Ectodermal cell (in vitro differentiated cells): ENCODE results near the gene MRPS34. TPM values are rescaled to one million over a fixed set of nuclear protein-coding genes. Genes with fewer than 3 reads are reported as not detected.

Experiments used
- H3K27ac ChIP-seq: 2 replicates; pipeline ENCODE4 v1.7.0; 2013; ENCODE audit warnings: mild to moderate bottlenecking, low read depth, low read length; ENCODE audit not compliant: insufficient read depth, poor library complexity, severe bottlenecking
- H3K27me3 ChIP-seq: 2 replicates; pipeline ENCODE4 v1.7.0; 2013; ENCODE audit warnings: mild to moderate bottlenecking, low read length; ENCODE audit not compliant: insufficient read depth, control insufficient read depth, poor library complexity, severe bottlenecking
- H3K36me3 ChIP-seq: one replicate; pipeline ENCODE4 v1.7.0; 2013; ENCODE audit warnings: low read length; ENCODE audit not compliant: control insufficient read depth, insufficient read depth
- H3K4me1 ChIP-seq: one replicate; pipeline ENCODE4 v1.7.0; 2013; ENCODE audit warnings: low read length; ENCODE audit not compliant: control insufficient read depth, insufficient read depth
- H3K4me3 ChIP-seq: 2 replicates; pipeline ENCODE4 v1.7.0; 2013; ENCODE audit warnings: low read depth, low read length, control low read depth; ENCODE audit not compliant: insufficient read depth
- H3K9me3 ChIP-seq: 2 replicates; pipeline ENCODE4 v1.7.0; 2013; ENCODE audit warnings: mild to moderate bottlenecking, low read length, moderate library complexity; ENCODE audit not compliant: control insufficient read depth
- WGBS, 2 experiments: methylation state at CpG; one replicate each; pipeline ENCODE4 v1.1.7; 2013; ENCODE audit warnings: missing lambda C conversion rate in 2 of 2; 5-methylcytosine and 5-hydroxymethylcytosine counted together
- polyA plus RNA-seq, 4 experiments: library from polyadenylated mRNA; stranded (reverse); fragments of 50-300 nt; gene quantifications; one replicate each; pipeline ENCODE4 v1.2.3, GENCODE V29; 2013

The MRPS34 gene
- polyA plus RNA-seq (2013, experiment 1 of 4) = 110 TPM
- polyA plus RNA-seq (2013, experiment 2 of 4) = 117 TPM
- polyA plus RNA-seq (2013, experiment 3 of 4) = 87.1 TPM
- 102 TPM for polyA plus RNA-seq (2013, experiment 4 of 4)

DNA sequence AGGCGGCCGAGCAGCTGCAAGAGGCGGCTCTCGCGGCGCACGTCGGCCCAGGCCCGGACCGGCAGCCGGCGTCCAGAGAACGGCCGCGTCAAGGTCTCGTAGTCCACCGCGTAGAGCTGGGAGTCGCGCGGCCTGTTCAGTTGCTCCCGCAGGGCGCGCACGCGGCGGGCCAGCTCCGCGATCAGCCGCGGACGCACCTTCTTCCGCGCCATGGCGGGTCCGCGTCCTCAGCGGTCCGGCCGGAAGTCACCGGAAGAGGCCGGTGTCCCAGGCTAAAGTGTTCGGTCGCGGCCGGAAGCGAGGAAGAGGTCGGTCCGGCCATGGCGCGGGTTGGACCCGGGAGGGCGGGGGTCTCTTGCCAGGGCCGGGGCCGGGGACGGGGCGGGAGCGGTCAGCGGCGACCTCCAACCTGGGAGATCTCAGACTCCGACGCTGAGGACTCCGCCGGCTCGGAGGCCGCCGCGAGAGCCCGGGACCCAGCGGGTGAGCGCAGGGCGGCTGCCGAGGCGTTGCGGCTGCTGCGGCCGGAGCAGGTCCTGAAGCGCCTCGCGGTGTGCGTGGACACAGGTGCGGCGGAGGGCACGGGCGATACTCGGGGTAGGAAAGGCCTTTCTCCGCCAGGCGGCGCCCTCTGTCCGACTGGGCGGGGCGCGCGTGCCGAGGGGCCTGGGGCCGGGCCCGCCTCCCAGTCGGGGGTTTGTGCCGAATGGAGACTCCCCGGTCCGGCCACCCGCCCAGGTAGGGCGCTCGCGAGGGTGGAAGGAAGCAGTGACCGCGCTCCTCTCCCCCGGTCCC lies at the start of gene MRPS34:
Gene MRPS34, minus strand, starts transcription at position 227 of the 795 bp plus-strand sequence. Its CDS starts 15 bp downstream, at position 212.
- Histone ChIP-seq H3K9me3 (no peaks in the 10 kb centered on the region), H3K27ac (peak within 1 kb of the TSS; percentile 84), H3K36me3 (peaks cover 16% of the 10 kb centered on the region), H3K27me3 (no peaks in the 10 kb centered on the region), H3K4me1 (peaks cover 14% of the 10 kb centered on the region), H3K4me3 (peak within 1 kb of the TSS; percentile 71)
- WGBS, 2 experiments = 0% methylated on average over 108 of the region's 108 CpGs

DNA sequence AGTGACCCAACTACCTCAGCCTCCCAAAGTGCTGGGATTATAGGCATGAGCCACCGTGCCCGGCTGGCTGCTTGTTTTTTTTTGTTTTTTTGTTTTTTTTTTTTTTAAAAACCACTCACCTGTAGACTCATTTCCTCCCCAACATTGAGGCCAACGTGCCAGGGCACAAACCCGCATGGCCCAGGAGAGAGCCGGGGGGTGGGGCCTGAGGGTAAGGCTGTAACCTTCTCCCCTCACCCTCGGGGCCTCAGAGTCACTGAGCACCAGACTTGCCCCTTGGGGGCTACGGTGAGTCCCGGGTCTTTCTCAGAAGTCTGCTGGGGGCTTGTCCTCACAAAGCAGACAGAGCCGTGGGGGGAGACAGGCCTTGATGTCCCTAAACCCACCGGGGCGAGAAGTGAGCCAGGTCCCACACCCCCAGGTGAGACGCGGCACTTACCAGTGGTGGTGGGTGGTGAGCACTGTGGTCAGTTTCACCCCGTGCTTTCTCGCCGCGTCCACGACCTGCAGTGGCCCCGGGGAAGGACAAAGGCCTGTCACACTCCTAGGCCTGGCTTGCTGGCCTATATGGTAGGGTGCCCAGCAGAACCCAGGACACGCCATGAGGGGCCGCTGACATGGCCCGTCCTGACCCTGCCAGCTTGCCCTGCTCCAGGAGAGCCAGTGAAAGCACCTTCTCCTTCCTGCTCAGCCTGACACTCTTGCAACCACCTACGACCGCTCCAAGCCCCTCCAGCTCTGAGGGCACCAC lies 49.1 kb upstream of the MRPS34 start:
- H3K4me1 ChIP-seq = peaks cover 7% of the 10 kb centered on the region
- H3K9me3 ChIP-seq = no peaks in the 10 kb centered on the region
- 95 to 96% methylated on average over 22 to 24 of the region's 24 CpGs for WGBS, 2 experiments
- no peak overlapping the region for H3K4me3 ChIP-seq
- H3K27me3 ChIP-seq = peaks cover 6% of the 10 kb centered on the region
- H3K27ac ChIP-seq = no peak overlapping the region
- no peaks in the 10 kb centered on the region for H3K36me3 ChIP-seq

DNA sequence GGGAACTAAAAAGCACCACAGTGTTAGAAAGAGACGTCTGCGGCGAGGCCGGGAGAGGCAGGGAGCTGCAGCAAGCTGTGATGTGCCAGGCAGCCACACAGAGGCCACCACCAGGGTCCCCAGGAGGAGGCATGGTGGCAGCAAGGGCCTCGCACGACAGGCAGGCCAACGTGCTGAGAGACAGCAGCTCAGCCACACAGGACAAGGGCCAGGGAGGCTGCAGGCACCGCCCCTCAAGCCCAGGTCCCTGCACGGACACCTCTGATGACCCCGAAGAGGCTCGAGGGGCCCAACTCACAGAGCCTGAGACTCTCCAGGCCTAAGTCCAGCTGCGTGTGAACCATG lies 48.0 kb upstream of the MRPS34 start:
- peaks cover 7% of the 10 kb centered on the region for H3K4me1 ChIP-seq
- H3K36me3 ChIP-seq = no peaks in the 10 kb centered on the region
- H3K9me3 ChIP-seq = no peaks in the 10 kb centered on the region
- H3K27me3 ChIP-seq = peaks cover 6% of the 10 kb centered on the region
- no peak overlapping the region for H3K27ac ChIP-seq
- WGBS, 2 experiments = 93 to 96% methylated on average over 12 of the region's 12 CpGs
- H3K4me3 ChIP-seq = no peak overlapping the region

DNA sequence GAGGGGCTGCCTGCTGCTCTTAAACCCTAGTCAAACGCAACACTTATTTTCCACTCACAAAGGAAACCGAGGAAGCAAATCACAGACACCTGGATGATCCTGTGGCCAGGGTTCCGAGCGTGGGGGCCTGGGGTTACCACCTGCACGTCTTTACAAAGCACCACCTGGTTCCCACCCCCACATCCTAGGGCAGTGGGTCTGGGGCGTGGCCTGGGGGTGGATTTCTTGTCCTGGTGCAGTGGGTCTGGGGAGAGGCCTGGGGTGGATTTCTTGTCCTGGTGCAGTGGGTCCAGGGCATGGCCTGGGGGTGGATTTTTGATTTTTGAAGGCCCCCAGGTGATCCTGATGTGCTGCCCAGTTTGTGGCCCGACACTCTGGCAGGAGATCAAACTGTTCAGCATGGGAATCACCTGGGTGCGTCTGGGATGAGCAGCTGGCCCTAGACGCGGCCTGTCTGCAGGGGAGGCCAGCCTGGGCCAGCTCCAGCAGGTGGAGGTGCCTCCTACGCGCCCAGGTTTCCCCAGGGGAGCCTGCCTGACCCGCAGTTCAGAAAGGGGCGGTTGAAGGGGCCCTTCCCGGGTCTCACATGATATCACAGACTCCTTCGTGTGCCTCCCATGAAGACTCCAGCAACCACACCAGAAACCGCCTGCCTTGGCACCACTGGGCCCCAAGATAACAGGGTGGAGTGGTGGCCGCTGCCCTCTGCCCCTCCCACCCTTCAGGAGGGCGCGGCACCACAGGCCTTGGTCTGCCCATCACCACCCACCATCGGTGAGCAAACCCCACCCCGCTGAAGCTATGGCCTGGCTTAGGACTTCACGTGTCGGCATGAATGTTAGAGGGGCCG lies 47.4 kb upstream of the MRPS34 start:
- peaks cover 1% of the 10 kb centered on the region for H3K4me1 ChIP-seq
- H3K9me3 ChIP-seq = no peaks in the 10 kb centered on the region
- H3K36me3 ChIP-seq = no peaks in the 10 kb centered on the region
- H3K27me3 ChIP-seq = no peaks in the 10 kb centered on the region
- 93 to 95% methylated on average over 25 of the region's 25 CpGs for WGBS, 2 experiments
- H3K27ac ChIP-seq = no peak overlapping the region
- no peak overlapping the region for H3K4me3 ChIP-seq

DNA sequence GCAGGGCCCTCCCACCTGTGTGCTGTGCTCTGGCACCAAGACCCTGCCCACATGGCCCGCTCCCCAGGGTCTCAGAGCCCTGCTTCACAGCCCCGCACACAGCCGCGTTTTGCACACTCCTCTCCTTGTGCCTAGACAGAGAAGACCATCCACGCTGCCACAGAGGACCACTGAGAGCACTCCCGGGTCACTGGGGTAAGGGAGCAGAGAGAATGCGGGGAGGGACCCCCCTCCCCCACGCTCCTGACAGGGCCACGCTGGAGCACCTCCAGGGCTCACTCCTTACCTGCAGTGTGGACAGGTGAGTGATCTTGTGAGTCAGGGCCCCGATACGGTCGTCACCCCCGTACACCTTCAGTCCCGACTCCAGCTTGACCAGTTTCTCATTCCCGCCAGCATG lies 46.7 kb upstream of the MRPS34 start:
- Histone ChIP-seq H3K9me3 (no peaks in the 10 kb centered on the region), H3K4me1 (no peaks in the 10 kb centered on the region), H3K27me3 (no peaks in the 10 kb centered on the region), H3K36me3 (no peaks in the 10 kb centered on the region), H3K4me3 (no peak overlapping the region), H3K27ac (no peak overlapping the region)
- WGBS, 2 experiments = 95% methylated on average over 15 of the region's 15 CpGs

DNA sequence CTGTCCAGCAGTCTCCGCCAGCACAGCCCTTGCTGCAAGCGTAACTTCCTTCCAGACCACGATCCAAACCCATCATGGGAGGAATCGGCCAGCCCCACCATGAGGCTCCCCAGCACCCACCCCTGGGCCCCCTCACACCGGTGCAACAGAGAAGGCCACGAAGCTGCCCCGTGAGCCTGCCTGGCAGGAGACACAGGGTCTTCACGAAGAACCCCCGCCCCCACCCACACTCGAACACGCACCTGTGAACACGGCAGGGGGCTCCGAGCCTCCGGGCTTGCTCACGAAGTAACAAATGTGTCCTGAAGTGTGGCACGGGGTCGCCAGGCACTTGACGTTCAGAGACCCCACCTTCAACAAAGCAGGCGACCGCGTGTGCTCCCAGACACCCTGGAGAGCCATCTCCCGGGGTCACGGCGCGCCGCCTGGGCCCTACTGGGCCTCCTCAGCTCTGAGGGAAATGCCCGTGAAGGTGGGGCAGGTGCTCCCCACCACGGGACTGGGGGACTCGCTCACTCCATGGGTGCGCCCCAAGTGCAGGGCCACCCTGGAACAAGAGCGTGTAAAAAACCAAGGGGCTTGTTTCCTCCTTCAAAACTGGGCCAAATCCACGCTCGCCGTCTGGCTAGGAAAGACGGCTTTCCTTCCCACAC lies 46.1 kb upstream of the MRPS34 start:
- no peaks in the 10 kb centered on the region for H3K9me3 ChIP-seq
- no peaks in the 10 kb centered on the region for H3K4me1 ChIP-seq
- H3K27me3 ChIP-seq = no peaks in the 10 kb centered on the region
- WGBS, 2 experiments = 95% methylated on average over 35 of the region's 35 CpGs
- no peak overlapping the region for H3K27ac ChIP-seq
- no peaks in the 10 kb centered on the region for H3K36me3 ChIP-seq
- no peak overlapping the region for H3K4me3 ChIP-seq

DNA sequence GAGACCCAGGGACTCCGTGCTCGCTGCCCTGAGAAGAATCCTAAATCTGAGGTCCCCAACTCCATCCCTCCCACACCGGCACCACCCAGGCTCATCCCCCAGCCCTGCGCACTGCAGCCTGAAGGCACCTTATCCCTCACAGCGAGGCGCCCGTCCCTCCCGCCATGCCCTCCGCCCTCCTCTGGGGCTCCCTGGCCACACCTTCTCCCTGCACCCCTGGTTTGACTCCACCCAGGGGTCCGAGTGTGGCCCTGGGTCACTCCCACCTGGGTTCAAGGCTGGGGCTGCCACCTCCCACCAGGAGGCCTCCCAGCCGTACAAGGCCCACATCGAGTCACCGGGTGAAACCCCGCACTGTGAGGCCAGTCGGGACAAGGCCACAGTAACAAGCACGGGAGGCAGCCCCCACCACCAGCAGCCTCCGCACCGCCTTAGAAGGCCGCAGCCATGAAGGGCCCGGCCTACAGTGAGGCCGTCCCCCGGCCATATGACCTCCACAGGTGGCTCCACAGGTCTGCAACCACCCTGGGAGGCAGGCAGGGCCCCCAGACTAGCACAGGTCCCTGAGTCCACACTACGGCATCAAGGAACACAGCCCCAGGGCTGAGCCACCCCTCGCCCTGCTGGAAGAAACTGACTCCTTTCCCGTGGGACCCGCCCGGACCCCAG lies 45.4 kb upstream of the MRPS34 start:
- Histone ChIP-seq H3K4me3 (no peak overlapping the region), H3K36me3 (no peaks in the 10 kb centered on the region), H3K27ac (no peak overlapping the region), H3K4me1 (no peaks in the 10 kb centered on the region), H3K27me3 (no peaks in the 10 kb centered on the region), H3K9me3 (no peaks in the 10 kb centered on the region)
- WGBS, 2 experiments = 95% methylated on average over 27 of the region's 27 CpGs

DNA sequence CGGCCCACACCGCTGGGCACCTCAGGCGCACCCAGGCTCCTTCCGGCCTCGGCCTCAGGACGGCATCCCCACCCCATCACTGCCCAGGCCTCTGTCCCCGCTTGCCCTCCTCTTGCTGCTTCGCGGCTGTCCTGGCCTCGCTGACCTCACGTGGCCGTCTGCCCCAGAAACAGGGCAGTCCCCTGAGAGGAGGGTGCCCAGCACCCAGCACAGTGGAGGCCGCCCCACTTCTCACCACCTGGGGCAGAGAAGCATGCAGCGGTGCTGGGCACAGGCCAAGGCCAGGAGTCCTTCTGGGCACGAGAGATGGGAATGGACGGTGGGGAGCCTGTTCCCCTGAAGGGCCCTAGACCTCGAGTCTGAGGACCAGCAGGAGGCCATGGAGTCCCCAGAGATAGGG lies 44.8 kb upstream of the MRPS34 start:
- WGBS, 2 experiments = 95 to 96% methylated on average over 17 of the region's 17 CpGs
- Histone ChIP-seq H3K36me3 (no peaks in the 10 kb centered on the region), H3K4me3 (no peak overlapping the region), H3K27ac (no peak overlapping the region), H3K9me3 (no peaks in the 10 kb centered on the region), H3K27me3 (no peaks in the 10 kb centered on the region), H3K4me1 (peaks cover 2% of the 10 kb centered on the region)

DNA sequence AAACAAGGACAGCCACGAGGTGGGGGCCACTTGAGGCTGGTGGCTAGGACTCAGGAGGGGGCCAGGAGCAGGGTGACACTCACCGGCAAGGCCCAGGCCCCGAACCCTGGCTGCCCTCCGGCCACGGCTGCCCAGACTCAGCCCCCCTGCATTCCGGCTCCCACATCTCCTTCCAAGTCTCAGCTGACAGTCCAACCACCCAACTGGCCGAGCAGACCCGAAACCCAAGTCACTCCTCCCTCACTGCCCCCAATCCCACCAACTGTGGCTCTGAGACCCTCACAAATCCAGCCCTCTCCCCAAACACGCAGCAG lies 44.3 kb upstream of the MRPS34 start:
- no peaks in the 10 kb centered on the region for H3K9me3 ChIP-seq
- H3K27ac ChIP-seq = no peak overlapping the region
- H3K27me3 ChIP-seq = no peaks in the 10 kb centered on the region
- H3K4me3 ChIP-seq = no peak overlapping the region
- H3K4me1 ChIP-seq = peaks cover 5% of the 10 kb centered on the region
- no peaks in the 10 kb centered on the region for H3K36me3 ChIP-seq
- 95% methylated on average over 9 of the region's 9 CpGs for WGBS, 2 experiments
